Activated T-cell treated with anti-CD3 and anti-CD28 coated beads, Interleukin-2, amount 50 U/mL, for 72 hours (primary cell): ENCODE data around the gene MTG1. TPM values are rescaled to one million over a fixed set of nuclear protein-coding genes. Genes with fewer than 3 reads are reported as not detected.

Experiments used
- total RNA-seq, 2 donors: library from RNA; stranded (reverse); gene quantifications; one replicate each; pipeline ENCODE4 v1.2.3, GENCODE V29; 2022

The MTG1 gene
- total RNA-seq, 2 donors from 2014 or later = 58.0 to 67.2 TPM

Other genes starting within 250 kb of the MTG1 start
- gene KNDC1, start 233.9 kb upstream of the MTG1 start, total RNA-seq = 1 to 10 TPM in 1 of 2 donors, under 1 TPM in 1; 0.28 to 1.2 TPM
- gene UTF1, start 163.9 kb upstream of the MTG1 start, total RNA-seq = under 1 TPM in 1 of 2 donors, not detected in 1; 0.21 TPM
- gene VENTX, start 156.3 kb upstream of the MTG1 start, total RNA-seq = under 1 TPM in 1 of 2 donors, not detected in 1; 0.21 TPM
- 100 to 1,000 TPM; 156 to 218 TPM for gene ADAM8, start 117.3 kb upstream of the MTG1 start, total RNA-seq
- gene TUBGCP2, start 85.3 kb upstream of the MTG1 start, total RNA-seq = 10 to 100 TPM; 50.9 to 51.2 TPM
- 10 to 100 TPM; 46.1 to 49.8 TPM for gene ZNF511, start 85.2 kb upstream of the MTG1 start, total RNA-seq
- under 1 TPM in 1 of 2 donors, not detected in 1; 0.09 TPM for gene CALY, start 57.3 kb upstream of the MTG1 start, total RNA-seq
- gene PRAP1, start 46.8 kb upstream of the MTG1 start, total RNA-seq = not detected
- 10 to 100 TPM; 14.9 to 17.1 TPM for gene FUOM, start 36.1 kb upstream of the MTG1 start, total RNA-seq
- gene ECHS1, start 20.8 kb upstream of the MTG1 start, total RNA-seq = 10 to 100 TPM; 47.2 to 53.1 TPM
- gene PAOX, start 14.9 kb upstream of the MTG1 start, total RNA-seq = 10 to 100 TPM; 12.4 to 13.8 TPM
- gene SPRN, start 30.5 kb downstream of the MTG1 start, total RNA-seq = not detected
- 1 to 10 TPM; 3.3 to 3.9 TPM for gene SCART1, start 59.8 kb downstream of the MTG1 start, total RNA-seq
- gene CYP2E1, start 133.2 kb downstream of the MTG1 start, total RNA-seq = 1 to 10 TPM in 1 of 2 donors, under 1 TPM in 1; 0.83 to 1.4 TPM
- 1 to 10 TPM in 1 of 2 donors, under 1 TPM in 1; 0.37 to 3.2 TPM for gene SYCE1, start 171.4 kb downstream of the MTG1 start, total RNA-seq
- gene FRG2B, start 232.6 kb downstream of the MTG1 start, total RNA-seq = not detected